ENCODE results near the gene GON4L.
"Not testable (repeated sequence)": the region's sequence is repeated elsewhere in the genome, so short reads cannot be mapped to it uniquely, and the experiment has no call there.

GON4L gene

GRCh38 chr1:155827450-155827849, 29.6 kb downstream of the GON4L start:
- no peak for DNase-seq

GRCh38 chr1:155816351-155816750, 40.7 kb downstream of the GON4L start:
- DNase-seq, result no peak

GRCh38 chr1:155813672-155814071, 43.3 kb downstream of the GON4L start:
- DNase-seq, result no peak

GRCh38 chr1:155812878-155813277, 44.1 kb downstream of the GON4L start:
- no peak for DNase-seq

GRCh38 chr1:155809088-155809487, 47.9 kb downstream of the GON4L start:
- no peak for DNase-seq

GRCh38 chr1:155801149-155801548, 55.9 kb downstream of the GON4L start:
- no peak for DNase-seq

- not testable (repeated sequence) for DNase-seq
Observed at GRCh38 chr1:155795618-155796017, 61.4 kb downstream of the GON4L start.

GRCh38 chr1:155794605-155795245, 62.3 kb downstream of the GON4L start:
- DNase-seq, result no peak

- no peak for DNase-seq
Observed at GRCh38 chr1:155793213-155793612, 63.8 kb downstream of the GON4L start.

GRCh38 chr1:155777582-155777981, 79.4 kb downstream of the GON4L start:
- no peak for DNase-seq

GRCh38 chr1:155776414-155776813, 80.6 kb downstream of the GON4L start:
- DNase-seq, result no peak

- DNase-seq, result no peak
Observed at GRCh38 chr1:155773221-155773620, 83.8 kb downstream of the GON4L start.

GRCh38 chr1:155769257-155769656, 87.8 kb downstream of the GON4L start:
- DNase-seq, result no peak

GRCh38 chr1:155767399-155767989, 89.5 kb downstream of the GON4L start:
- DNase-seq, result not testable (repeated sequence)

GRCh38 chr1:155763989-155764388, 93.0 kb downstream of the GON4L start:
- not testable (repeated sequence) for DNase-seq

- not testable (repeated sequence) for DNase-seq
Observed at GRCh38 chr1:155763090-155763815, 93.8 kb downstream of the GON4L start.

GRCh38 chr1:155761736-155762405, 95.1 kb downstream of the GON4L start:
- no peak for DNase-seq

GRCh38 chr1:155760751-155761475, 96.1 kb downstream of the GON4L start:
- DNase-seq, result no peak

- no peak for DNase-seq
Observed at GRCh38 chr1:155759966-155760630, 96.9 kb downstream of the GON4L start.

GRCh38 chr1:155759017-155759416, 98.0 kb downstream of the GON4L start:
- not testable (repeated sequence) for DNase-seq

GRCh38 chr1:155748141-155748540, 108.9 kb downstream of the GON4L start:
- DNase-seq, result not testable (repeated sequence)

GRCh38 chr1:155747586-155747985, 109.4 kb downstream of the GON4L start:
- DNase-seq, result not testable (repeated sequence)

Measured in NCI-H82 (cell line).